ENCODE results near the gene CDH4. TPM values are rescaled to one million over a fixed set of nuclear protein-coding genes. Genes with fewer than 3 reads are reported as not detected.

Gene CDH4
- polyA plus RNA-seq, 2 donors = 0.02 to 0.05 TPM

- WGBS, 2 donors = 42 to 46% methylated on average over 28 of the region's 28 CpGs
- H3K4me1 ChIP-seq (ENCODE audit: control insufficient read depth in 2 of 2, insufficient read depth in 2 of 2, low read length in 1 of 2) = no peaks in the 10 kb centered on the region
- no peaks in the 10 kb centered on the region for H3K27me3 ChIP-seq (ENCODE audit: control insufficient read depth in 1 of 2, insufficient read depth in 2 of 2, low read length in 2 of 2)
- H3K36me3 ChIP-seq (ENCODE audit: control insufficient read depth in 2 of 2, insufficient read depth in 2 of 2, low read length in 1 of 2) = no peaks in the 10 kb centered on the region
- peaks cover 0 to 2% of the 10 kb centered on the region in 2 donors for H3K9me3 ChIP-seq (ENCODE audit: control insufficient read depth in 2 of 2, insufficient read depth in 1 of 2, low read depth in 1 of 2, low read length in 1 of 2)
- H3K4me3 ChIP-seq (ENCODE audit: low read depth in 1 of 2, low read length in 2 of 2) = no peak overlapping the region
- no peak overlapping the region for H3K27ac ChIP-seq (ENCODE audit: low read depth in 2 of 2, low read length in 1 of 2)
Measured at GRCh38 chr20:61437280-61438206, 185.5 kb downstream of the CDH4 start.

GRCh38 chr20:61438285-61438684 is 186.2 kb downstream of the CDH4 start:
- Histone ChIP-seq H3K27me3 (ENCODE audit: control insufficient read depth in 1 of 2, insufficient read depth in 2 of 2, low read length in 2 of 2) (no peaks in the 10 kb centered on the region), H3K4me3 (ENCODE audit: low read depth in 1 of 2, low read length in 2 of 2) (no peak overlapping the region), H3K27ac (ENCODE audit: low read depth in 2 of 2, low read length in 1 of 2) (no peak overlapping the region), H3K36me3 (ENCODE audit: control insufficient read depth in 2 of 2, insufficient read depth in 2 of 2, low read length in 1 of 2) (no peaks in the 10 kb centered on the region), H3K9me3 (ENCODE audit: control insufficient read depth in 2 of 2, insufficient read depth in 1 of 2, low read depth in 1 of 2, low read length in 1 of 2) (peaks cover 0 to 2% of the 10 kb centered on the region in 2 donors), H3K4me1 (ENCODE audit: control insufficient read depth in 2 of 2, insufficient read depth in 2 of 2, low read length in 1 of 2) (no peaks in the 10 kb centered on the region)
- 54 to 69% methylated on average over 3 of the region's 3 CpGs for WGBS, 2 donors

- Histone ChIP-seq H3K4me3 (ENCODE audit: low read depth in 1 of 2, low read length in 2 of 2) (no peak overlapping the region), H3K27me3 (ENCODE audit: control insufficient read depth in 1 of 2, insufficient read depth in 2 of 2, low read length in 2 of 2) (no peaks in the 10 kb centered on the region), H3K4me1 (ENCODE audit: control insufficient read depth in 2 of 2, insufficient read depth in 2 of 2, low read length in 1 of 2) (no peaks in the 10 kb centered on the region), H3K27ac (ENCODE audit: low read depth in 2 of 2, low read length in 1 of 2) (no peak overlapping the region), H3K9me3 (ENCODE audit: control insufficient read depth in 2 of 2, insufficient read depth in 1 of 2, low read depth in 1 of 2, low read length in 1 of 2) (peaks cover 0 to 2% of the 10 kb centered on the region in 2 donors), H3K36me3 (ENCODE audit: control insufficient read depth in 2 of 2, insufficient read depth in 2 of 2, low read length in 1 of 2) (no peaks in the 10 kb centered on the region)
- 74 to 86% methylated on average over 7 of the region's 7 CpGs for WGBS, 2 donors
Measured at GRCh38 chr20:61439251-61439650, 187.2 kb downstream of the CDH4 start.

- Histone ChIP-seq H3K36me3 (ENCODE audit: control insufficient read depth in 2 of 2, insufficient read depth in 2 of 2, low read length in 1 of 2) (no peaks in the 10 kb centered on the region), H3K27ac (ENCODE audit: low read depth in 2 of 2, low read length in 1 of 2) (no peak overlapping the region), H3K4me3 (ENCODE audit: low read depth in 1 of 2, low read length in 2 of 2) (no peak overlapping the region), H3K27me3 (ENCODE audit: control insufficient read depth in 1 of 2, insufficient read depth in 2 of 2, low read length in 2 of 2) (no peaks in the 10 kb centered on the region), H3K9me3 (ENCODE audit: control insufficient read depth in 2 of 2, insufficient read depth in 1 of 2, low read depth in 1 of 2, low read length in 1 of 2) (peaks cover 0 to 2% of the 10 kb centered on the region in 2 donors), H3K4me1 (ENCODE audit: control insufficient read depth in 2 of 2, insufficient read depth in 2 of 2, low read length in 1 of 2) (peaks cover 0 to 3% of the 10 kb centered on the region in 2 donors)
- WGBS, 2 donors = 79 to 86% methylated on average over 14 of the region's 14 CpGs
Measured at GRCh38 chr20:61440548-61441055, 188.5 kb downstream of the CDH4 start.

GRCh38 chr20:61441537-61441936 is 189.5 kb downstream of the CDH4 start:
- no peaks in the 10 kb centered on the region for H3K27me3 ChIP-seq (ENCODE audit: control insufficient read depth in 1 of 2, insufficient read depth in 2 of 2, low read length in 2 of 2)
- WGBS, 2 donors = 82 to 87% methylated on average over 5 of the region's 5 CpGs
- H3K4me3 ChIP-seq (ENCODE audit: low read depth in 1 of 2, low read length in 2 of 2) = no peak overlapping the region

GRCh38 chr20:61442075-61442670 is 190.1 kb downstream of the CDH4 start:
- no peak overlapping the region for H3K27ac ChIP-seq (ENCODE audit: low read depth in 2 of 2, low read length in 1 of 2)
- H3K4me3 ChIP-seq (ENCODE audit: low read depth in 1 of 2, low read length in 2 of 2) = no peak overlapping the region
- H3K4me1 ChIP-seq (ENCODE audit: control insufficient read depth in 2 of 2, insufficient read depth in 2 of 2, low read length in 1 of 2) = peaks cover 0 to 3% of the 10 kb centered on the region in 2 donors
- 41 to 54% methylated on average over 13 of the region's 13 CpGs for WGBS, 2 donors
- H3K9me3 ChIP-seq (ENCODE audit: control insufficient read depth in 2 of 2, insufficient read depth in 1 of 2, low read depth in 1 of 2, low read length in 1 of 2) = no peaks in the 10 kb centered on the region
- H3K27me3 ChIP-seq (ENCODE audit: control insufficient read depth in 1 of 2, insufficient read depth in 2 of 2, low read length in 2 of 2) = no peaks in the 10 kb centered on the region
- no peaks in the 10 kb centered on the region for H3K36me3 ChIP-seq (ENCODE audit: control insufficient read depth in 2 of 2, insufficient read depth in 2 of 2, low read length in 1 of 2)

More at GRCh38 chr20:61441537-61441936, 189.5 kb downstream of the CDH4 start:
- Histone ChIP-seq H3K4me1 (ENCODE audit: control insufficient read depth in 2 of 2, insufficient read depth in 2 of 2, low read length in 1 of 2) (peaks cover 0 to 3% of the 10 kb centered on the region in 2 donors), H3K9me3 (ENCODE audit: control insufficient read depth in 2 of 2, insufficient read depth in 1 of 2, low read depth in 1 of 2, low read length in 1 of 2) (no peaks in the 10 kb centered on the region), H3K27ac (ENCODE audit: low read depth in 2 of 2, low read length in 1 of 2) (no peak overlapping the region), H3K36me3 (ENCODE audit: control insufficient read depth in 2 of 2, insufficient read depth in 2 of 2, low read length in 1 of 2) (no peaks in the 10 kb centered on the region)

GRCh38 chr20:61442718-61443117 is 190.7 kb downstream of the CDH4 start:
- H3K36me3 ChIP-seq (ENCODE audit: control insufficient read depth in 2 of 2, insufficient read depth in 2 of 2, low read length in 1 of 2) = no peaks in the 10 kb centered on the region
- peaks cover 0 to 3% of the 10 kb centered on the region in 2 donors for H3K4me1 ChIP-seq (ENCODE audit: control insufficient read depth in 2 of 2, insufficient read depth in 2 of 2, low read length in 1 of 2)
- H3K27me3 ChIP-seq (ENCODE audit: control insufficient read depth in 1 of 2, insufficient read depth in 2 of 2, low read length in 2 of 2) = no peaks in the 10 kb centered on the region
- no peak overlapping the region for H3K27ac ChIP-seq (ENCODE audit: low read depth in 2 of 2, low read length in 1 of 2)
- WGBS, 2 donors = 36 to 42% methylated on average over 6 of the region's 6 CpGs
- H3K9me3 ChIP-seq (ENCODE audit: control insufficient read depth in 2 of 2, insufficient read depth in 1 of 2, low read depth in 1 of 2, low read length in 1 of 2) = no peaks in the 10 kb centered on the region
- no peak overlapping the region for H3K4me3 ChIP-seq (ENCODE audit: low read depth in 1 of 2, low read length in 2 of 2)

- 56 to 61% methylated on average over 12 of the region's 12 CpGs for WGBS, 2 donors
- no peak overlapping the region for H3K27ac ChIP-seq (ENCODE audit: low read depth in 2 of 2, low read length in 1 of 2)
- H3K27me3 ChIP-seq (ENCODE audit: control insufficient read depth in 1 of 2, insufficient read depth in 2 of 2, low read length in 2 of 2) = no peaks in the 10 kb centered on the region
- H3K36me3 ChIP-seq (ENCODE audit: control insufficient read depth in 2 of 2, insufficient read depth in 2 of 2, low read length in 1 of 2) = no peaks in the 10 kb centered on the region
- H3K4me1 ChIP-seq (ENCODE audit: control insufficient read depth in 2 of 2, insufficient read depth in 2 of 2, low read length in 1 of 2) = peaks cover 0 to 3% of the 10 kb centered on the region in 2 donors
- H3K4me3 ChIP-seq (ENCODE audit: low read depth in 1 of 2, low read length in 2 of 2) = no peak overlapping the region
- no peaks in the 10 kb centered on the region for H3K9me3 ChIP-seq (ENCODE audit: control insufficient read depth in 2 of 2, insufficient read depth in 1 of 2, low read depth in 1 of 2, low read length in 1 of 2)
Measured at GRCh38 chr20:61443443-61444126, 191.5 kb downstream of the CDH4 start.

- Histone ChIP-seq H3K27ac (ENCODE audit: low read depth in 2 of 2, low read length in 1 of 2) (no peak overlapping the region), H3K27me3 (ENCODE audit: control insufficient read depth in 1 of 2, insufficient read depth in 2 of 2, low read length in 2 of 2) (no peaks in the 10 kb centered on the region), H3K9me3 (ENCODE audit: control insufficient read depth in 2 of 2, insufficient read depth in 1 of 2, low read depth in 1 of 2, low read length in 1 of 2) (no peaks in the 10 kb centered on the region), H3K36me3 (ENCODE audit: control insufficient read depth in 2 of 2, insufficient read depth in 2 of 2, low read length in 1 of 2) (no peaks in the 10 kb centered on the region), H3K4me3 (ENCODE audit: low read depth in 1 of 2, low read length in 2 of 2) (no peak overlapping the region), H3K4me1 (ENCODE audit: control insufficient read depth in 2 of 2, insufficient read depth in 2 of 2, low read length in 1 of 2) (peaks cover 0 to 3% of the 10 kb centered on the region in 2 donors)
- 85 to 87% methylated on average over 5 of the region's 5 CpGs for WGBS, 2 donors
Measured at GRCh38 chr20:61444637-61445036, 192.6 kb downstream of the CDH4 start.
